Dermis microvascular lymphatic vessel endothelial cell (primary cell): ENCODE data around the gene AKIRIN2. TPM values are rescaled to one million over a fixed set of nuclear protein-coding genes. Genes with fewer than 3 reads are reported as not detected.
"Not testable (repeated sequence)": the region's sequence is repeated elsewhere in the genome, so short reads cannot be mapped to it uniquely, and the experiment has no call there.

Source experiments
- DNase-seq, 2 donors: peaks; one replicate each; pipeline versions ENCODE4 v3.0.0 to v3.0.0-alpha.2; 2010; ENCODE audit warnings: low read depth in 2 of 2
- total RNA-seq: library from RNA; depleted of rRNA; stranded (reverse); fragments of >200 nt; gene quantifications from 2 replicates; pipeline ENCODE4 v1.2.1, GENCODE V29; 2014

Gene AKIRIN2
- total RNA-seq, 1 donor from 2014 or later: 13.6 TPM

- not testable (repeated sequence) for DNase-seq
Observed at GRCh38 chr6:87687893-87688292, 14.1 kb downstream of the AKIRIN2 start.

- DNase-seq: no peak
Observed at GRCh38 chr6:87687296-87687695, 14.7 kb downstream of the AKIRIN2 start.

GRCh38 chr6:87686636-87687205 is 15.3 kb downstream of the AKIRIN2 start:
- not testable (repeated sequence) for DNase-seq

- DNase-seq: no peak
Observed at GRCh38 chr6:87684895-87685654, 17.0 kb downstream of the AKIRIN2 start.

GRCh38 chr6:87683890-87684289 is 18.1 kb downstream of the AKIRIN2 start:
- no peak for DNase-seq

- no peak for DNase-seq
Observed at GRCh38 chr6:87682310-87682709, 19.7 kb downstream of the AKIRIN2 start.

GRCh38 chr6:87675004-87675681 is 26.9 kb downstream of the AKIRIN2 start:
- DNase-seq: no peak

- no peak for DNase-seq
Observed at GRCh38 chr6:87674290-87674689, 27.7 kb downstream of the AKIRIN2 start.

- no peak for DNase-seq
Observed at GRCh38 chr6:87673237-87673636, 28.8 kb downstream of the AKIRIN2 start.

- no peak for DNase-seq
Observed at GRCh38 chr6:87672641-87673040, 29.4 kb downstream of the AKIRIN2 start.

DNA sequence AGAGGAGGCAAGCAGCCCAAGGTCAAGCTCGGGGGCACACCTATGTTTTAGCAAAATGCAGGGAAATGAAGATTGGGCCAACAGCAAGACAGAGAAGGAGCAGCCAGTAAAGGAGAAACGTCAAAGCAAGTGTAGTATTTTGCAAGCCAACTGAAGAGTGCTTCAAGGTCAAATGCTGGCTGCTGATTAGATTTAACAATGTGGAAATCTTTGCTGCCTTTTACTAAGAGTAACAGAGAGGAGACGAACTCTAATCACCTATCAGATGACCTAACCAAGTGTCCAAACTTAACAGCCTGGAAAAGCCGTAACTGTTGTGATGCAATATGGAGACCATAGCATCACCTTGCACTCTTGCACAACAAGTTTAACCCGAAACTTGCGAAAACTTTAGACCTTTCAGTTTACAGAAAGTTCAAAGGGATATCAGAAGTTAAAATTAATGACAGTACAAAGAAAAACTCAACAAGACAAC is 30.4 kb downstream of the AKIRIN2 start:
- DNase-seq: no peak

DNA sequence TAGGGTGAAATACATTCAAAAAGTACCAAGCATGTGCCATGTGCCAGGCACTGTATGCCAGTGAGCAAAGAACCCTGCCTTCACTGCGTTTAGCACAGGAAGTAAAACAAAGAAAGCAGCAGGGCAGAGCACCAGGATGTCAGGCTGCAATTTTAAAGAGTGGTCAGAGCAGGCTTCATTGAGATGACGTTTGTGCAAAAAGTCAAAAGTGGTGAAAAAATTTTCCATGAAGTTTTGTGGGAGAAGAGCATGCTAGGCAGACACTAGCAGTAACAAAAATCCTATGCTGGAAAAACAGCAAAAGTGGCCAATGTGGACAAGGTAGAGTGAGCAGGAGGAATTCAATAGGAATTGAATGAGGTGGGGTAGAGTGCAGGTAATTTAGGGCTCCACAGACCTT is 31.3 kb downstream of the AKIRIN2 start:
- peak in 1 of 2 donors; percentile 16 for DNase-seq

DNA sequence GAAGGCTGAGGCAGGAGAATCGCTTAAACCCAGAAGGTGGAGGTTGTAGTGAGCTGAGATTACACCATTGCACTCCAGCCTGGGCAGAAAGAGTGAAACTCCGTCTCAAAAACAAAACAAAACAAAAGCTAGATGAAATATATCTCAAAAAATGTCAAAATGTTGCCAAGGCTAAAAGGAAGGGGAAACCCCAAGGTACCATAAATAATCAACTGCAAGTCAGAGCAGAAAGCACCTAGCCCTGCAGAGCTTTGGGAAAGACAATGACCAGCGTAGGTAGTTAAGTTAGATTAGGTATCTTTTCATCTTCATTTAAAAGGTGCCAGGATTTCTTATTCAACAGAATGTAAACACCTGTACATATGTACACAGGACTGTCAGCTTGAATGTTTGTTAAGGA is 33.0 kb downstream of the AKIRIN2 start:
- no peak for DNase-seq

DNA sequence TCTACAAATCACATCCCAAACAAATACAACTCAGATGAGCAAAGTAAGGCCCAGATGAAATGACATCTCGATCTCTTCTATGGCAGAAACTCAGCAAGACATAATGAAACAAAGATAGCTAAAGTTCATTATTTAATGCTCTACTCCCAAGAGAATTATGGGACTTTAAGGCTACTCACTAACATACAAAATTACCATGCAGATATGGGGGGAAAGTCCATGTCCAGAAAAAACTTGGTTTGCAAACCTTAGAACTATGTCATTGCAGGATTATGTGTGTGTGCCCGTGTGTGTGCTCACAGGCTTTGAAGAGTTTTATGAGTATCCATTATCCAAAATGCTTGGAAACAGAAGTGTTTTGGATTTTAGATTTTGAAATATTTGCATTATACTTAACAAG is 34.0 kb downstream of the AKIRIN2 start:
- DNase-seq: no peak

DNA sequence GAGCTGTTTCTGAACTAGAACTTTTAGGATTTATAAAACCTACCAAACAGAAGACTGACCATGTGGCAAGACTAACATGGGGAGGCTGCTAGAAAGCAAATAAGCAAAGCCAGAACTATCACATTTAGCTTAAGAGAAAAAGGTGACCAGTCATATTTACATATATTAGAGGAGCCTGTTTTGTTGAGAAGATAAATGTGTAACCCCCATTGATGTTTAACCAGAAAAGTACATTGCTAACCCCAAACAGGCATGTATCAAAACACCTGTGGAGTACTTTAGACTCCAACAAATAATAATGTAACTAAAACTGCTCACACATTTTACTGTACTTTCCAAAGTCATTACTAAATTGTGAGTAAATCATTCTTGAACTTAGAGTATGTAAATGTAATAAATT is 35.0 kb downstream of the AKIRIN2 start:
- no peak for DNase-seq

DNA sequence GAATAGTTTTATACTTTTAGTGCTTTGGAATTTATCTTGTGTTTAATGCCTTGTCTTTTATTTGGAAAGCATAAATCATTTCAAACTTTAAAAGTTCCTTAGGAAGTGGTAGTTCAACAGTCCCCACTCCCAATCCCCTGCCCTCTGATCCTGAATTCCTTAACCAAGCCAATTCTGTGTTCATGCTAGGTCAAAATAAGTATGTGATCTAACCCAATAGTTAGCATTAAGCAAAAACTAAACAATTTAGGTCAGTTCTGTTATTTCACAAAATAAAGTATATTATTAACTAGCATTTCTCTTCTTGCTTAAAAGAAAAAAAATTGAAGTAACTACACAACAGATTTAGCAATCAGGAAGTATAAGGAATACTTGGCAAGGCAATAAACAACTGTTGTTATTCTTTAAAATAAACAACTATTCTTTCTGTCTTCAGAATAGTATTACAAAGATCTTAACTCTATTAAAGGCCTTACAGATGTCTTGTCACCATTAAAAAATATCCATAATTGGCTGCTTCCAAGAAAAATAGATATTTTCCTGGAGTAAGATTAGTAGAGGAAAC is 37.0 kb downstream of the AKIRIN2 start:
- no peak for DNase-seq

GRCh38 chr6:87663434-87663833 is 38.6 kb downstream of the AKIRIN2 start:
- no peak for DNase-seq

- DNase-seq: no peak
Observed at GRCh38 chr6:87661503-87661902, 40.5 kb downstream of the AKIRIN2 start.

- DNase-seq: no peak
Observed at GRCh38 chr6:87661016-87661415, 41.0 kb downstream of the AKIRIN2 start.

DNA sequence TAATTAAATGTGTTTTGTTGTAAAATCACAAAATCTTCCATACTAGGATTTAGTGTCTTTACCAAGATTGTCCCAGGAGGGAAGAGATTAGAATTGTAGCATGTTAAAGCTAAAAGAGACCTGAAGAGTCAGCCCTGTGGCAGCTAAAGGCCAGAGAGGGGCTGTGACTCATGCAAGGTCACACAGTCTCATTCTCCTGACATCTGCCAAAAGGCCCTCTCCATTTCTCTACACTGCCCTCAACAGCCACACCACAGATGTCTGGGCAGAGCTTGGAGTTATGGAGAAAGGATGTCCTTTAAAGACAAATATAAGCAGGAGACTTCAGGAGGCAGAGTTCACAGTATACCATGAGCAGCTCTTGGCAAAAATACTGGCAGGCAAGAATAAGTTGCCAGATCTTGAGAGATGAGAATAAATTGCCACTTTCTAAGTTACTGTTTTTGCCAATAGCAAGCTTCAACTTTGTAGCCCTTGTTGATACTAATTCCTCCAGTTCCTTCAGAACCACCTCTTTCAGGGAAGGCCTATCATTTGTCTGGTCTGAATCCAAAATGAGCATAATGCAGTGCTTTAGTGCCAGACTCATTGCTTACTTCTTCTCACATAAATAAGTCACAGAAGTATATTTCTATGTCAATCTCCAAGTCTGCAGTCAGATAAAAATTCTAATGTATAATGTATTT is 41.7 kb downstream of the AKIRIN2 start:
- DNase-seq: peak in 1 of 2 donors; percentile 34

GRCh38 chr6:87658516-87658915 is 43.5 kb downstream of the AKIRIN2 start:
- peak in 1 of 2 donors; percentile 6 for DNase-seq

GRCh38 chr6:87656857-87657256 is 45.2 kb downstream of the AKIRIN2 start:
- peak; percentile 3 to 40 for DNase-seq
